Endometrial microvascular endothelial cells (primary cell): ENCODE measurements around the gene SLC5A2. TPM values are rescaled to one million over a fixed set of nuclear protein-coding genes. Genes with fewer than 3 reads are reported as not detected.
"Not testable (repeated sequence)": the region's sequence is repeated elsewhere in the genome, so short reads cannot be mapped to it uniquely, and the experiment has no call there.

Source experiments
- in situ Hi-C: cut with HindIII; loops from 2 replicates; pipeline ENCODE4 v1.10.0; 2017; ENCODE audit warnings: low sequenced_read_pairs, low pct_unique_long_range_greater_than_20kb; ENCODE audit errors: inconsistent ontology term
- total RNA-seq: library from RNA; depleted of rRNA; stranded (reverse); fragments of >200 nt; gene quantifications from one replicate; pipeline ENCODE4 v1.2.3, GENCODE V29; 2015; ENCODE audit errors: inconsistent ontology term

Gene SLC5A2
- total RNA-seq: not detected

GRCh38 chr16:31483081-31483480 is at the start of gene SLC5A2:
Gene SLC5A2 (plus strand): TSS chr16:31483123. CDS start chr16:31483137, 14 bp downstream.
- in situ Hi-C loops: no loop called here

DNA sequence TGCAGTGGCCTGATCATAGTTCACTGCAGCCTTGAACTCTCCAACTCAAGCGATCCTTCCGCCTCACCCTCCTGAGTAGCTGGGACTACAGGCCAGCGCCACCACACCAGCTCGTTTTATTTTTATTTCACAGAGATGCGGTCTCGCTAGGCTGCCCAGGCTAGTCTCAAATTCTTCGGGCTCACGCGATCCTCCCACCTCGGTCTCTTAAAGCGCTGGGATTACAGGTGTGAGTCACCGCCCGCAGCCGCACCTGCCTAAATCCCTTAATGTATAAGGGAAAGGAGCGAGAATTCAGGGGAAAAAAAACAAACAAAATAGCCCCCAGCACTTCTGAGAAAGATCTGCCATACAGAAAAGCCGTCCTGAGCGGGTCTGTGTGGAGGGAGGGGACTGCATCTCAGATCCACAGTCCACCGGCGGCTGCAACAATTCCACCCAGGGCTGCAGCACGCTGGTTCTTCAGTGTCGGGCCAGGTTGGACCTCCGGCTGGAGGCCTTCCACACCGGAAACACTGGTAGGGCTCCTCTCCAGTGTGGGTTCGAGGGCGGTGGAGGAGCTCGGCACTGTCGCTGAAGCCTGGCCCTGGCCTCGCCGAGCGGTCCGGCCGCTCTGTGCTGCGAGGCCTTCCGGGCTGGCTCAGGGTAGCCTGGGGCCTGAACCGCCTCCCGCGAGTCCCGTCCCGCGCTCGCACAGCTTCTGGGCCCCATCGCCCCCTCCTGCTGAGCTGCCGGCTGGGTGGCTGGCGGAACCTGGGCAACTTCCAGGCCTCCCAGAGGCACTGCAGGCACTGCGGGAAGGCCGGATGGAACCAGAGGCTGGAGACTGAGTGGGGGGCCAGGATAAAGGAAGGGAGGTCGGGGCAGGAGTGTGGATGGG is 47.3 kb upstream of the SLC5A2 start:
- in situ Hi-C loops: no loop called here

DNA sequence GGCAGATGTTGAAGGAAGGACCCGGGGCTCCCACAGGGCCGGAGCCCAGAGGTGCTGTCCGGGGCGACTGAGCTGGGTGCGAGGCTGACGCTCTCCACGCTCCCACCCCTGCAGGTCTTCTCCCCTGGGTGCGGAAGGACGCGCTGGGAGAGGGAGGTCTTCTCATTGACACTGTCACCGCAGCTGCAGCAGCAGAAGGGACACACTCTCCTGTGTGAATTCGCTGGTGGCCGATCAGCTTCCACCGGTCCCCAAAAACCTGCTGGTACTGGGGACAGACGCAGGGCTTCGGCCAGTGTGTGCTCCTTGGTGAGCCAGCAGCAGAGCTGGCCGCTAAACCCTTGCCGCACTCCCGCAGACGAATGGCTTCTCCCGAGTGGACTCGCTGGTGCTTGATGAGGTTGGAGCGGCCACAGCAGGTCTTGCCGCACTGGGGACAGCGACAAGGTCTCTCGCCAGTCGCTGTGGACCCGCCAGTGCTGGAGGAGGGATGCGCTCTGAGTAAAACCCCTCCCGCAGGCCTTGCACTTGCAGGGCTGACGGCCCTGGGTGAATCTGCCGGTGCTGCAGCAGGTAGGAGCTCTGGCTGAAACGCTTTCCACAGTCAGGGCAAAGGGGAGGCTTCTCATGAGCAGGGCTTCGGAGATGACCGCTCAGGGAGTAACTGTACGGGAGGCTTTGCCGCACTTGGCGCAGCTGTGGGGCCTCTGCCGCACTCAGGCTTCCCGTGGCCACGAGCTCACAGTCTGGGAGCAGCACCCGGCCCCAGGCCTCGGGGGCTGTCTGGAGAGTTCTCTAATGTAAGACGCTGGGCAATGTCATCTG is 46.5 kb upstream of the SLC5A2 start:
- in situ Hi-C loops: no loop called here

GRCh38 chr16:31438414-31438813 is 44.5 kb upstream of the SLC5A2 start:
- in situ Hi-C loops: no loop called here

DNA sequence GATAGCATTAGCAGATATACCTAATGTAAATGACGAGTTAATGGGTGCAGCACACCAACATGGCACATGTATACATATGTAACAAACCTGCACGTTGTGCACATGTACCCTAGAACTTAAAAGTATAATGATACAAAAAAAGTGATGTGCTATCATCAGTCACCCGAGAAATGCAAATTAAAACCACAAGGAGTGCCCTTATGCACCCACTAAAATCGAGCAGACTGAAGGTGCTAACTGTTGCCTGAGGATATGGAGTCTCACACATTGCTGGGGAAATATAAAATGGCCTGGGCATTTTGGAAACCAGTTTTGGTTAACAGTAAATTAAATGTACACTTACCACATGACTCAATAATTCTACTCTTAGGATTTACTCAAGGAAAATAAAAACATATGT is 43.9 kb upstream of the SLC5A2 start:
- in situ Hi-C loops: not testable (repeated sequence)

GRCh38 chr16:31439519-31439918 is 43.4 kb upstream of the SLC5A2 start:
- in situ Hi-C loops: no loop called here

DNA sequence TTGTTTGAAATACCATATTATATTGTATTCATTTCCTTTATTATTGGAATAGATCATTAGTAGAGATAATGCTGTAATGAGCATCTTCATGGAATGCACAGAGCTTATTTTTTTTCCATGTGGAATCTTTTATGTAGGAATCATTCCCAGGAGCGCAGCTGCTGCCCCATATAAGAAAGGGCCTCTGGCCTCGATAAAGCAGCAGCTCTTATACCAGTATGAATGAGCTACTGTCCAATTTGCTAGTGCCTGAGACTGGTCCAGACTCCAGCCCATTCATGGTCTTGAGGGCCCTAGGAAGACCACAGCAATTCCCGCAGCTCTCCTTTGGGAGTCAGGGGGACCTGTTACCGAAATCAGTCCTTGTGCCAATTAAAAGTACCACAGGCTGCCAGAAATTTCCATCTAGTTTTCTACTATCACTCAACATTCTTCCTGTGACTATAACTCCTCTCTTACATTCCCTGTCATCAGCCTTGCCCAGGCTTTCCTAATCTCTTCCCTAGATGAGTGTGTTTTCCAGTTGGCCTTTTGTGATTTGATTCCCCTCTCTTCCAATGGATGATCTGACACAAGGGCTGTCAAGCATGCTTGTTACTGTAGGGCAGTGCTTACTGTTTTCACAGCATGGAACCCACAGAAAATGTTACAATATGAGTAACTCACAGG is 42.3 kb upstream of the SLC5A2 start:
- in situ Hi-C loops: no loop called here

GRCh38 chr16:31441956-31442355 is 41.0 kb upstream of the SLC5A2 start:
- in situ Hi-C loops: no loop called here

DNA sequence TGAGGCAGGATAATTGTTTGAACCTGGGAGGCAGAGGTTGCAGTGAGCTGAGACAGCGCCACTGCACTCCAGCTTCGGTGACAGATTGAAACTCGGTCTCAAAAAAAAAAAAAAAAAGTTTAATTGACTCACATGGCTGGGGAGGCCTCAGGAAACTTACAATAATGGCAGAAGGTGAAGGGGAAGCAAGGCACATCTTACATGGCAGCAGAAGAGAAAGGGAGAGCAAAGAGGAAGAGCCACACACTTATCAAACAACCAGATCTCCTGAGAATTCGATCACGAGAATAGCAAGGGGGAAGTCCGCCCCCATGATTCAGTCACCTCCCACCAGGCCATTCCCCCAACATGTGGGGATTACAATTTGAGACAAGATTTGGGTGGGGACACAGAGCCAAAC is 37.0 kb upstream of the SLC5A2 start:
- in situ Hi-C loops: not testable (repeated sequence)

DNA sequence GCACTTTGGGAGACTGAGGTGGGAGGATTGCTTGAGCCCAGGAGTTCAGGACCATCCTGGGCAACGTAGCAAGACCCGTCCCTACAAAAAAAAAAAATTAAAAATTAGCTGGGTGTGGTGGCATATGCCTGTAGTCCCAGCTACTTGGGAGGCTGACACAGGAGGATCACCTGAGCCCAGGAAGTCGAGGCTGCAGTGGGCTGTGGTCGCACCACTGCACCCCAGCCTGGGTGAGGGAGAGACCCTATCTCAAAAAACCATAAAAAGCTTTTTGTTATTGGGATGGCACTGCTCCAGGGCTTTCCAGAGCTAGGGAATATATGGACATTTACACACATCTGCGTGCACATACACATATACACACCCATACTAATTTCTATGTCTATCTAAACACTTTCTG is 31.7 kb upstream of the SLC5A2 start:
- in situ Hi-C loops: no loop called here

DNA sequence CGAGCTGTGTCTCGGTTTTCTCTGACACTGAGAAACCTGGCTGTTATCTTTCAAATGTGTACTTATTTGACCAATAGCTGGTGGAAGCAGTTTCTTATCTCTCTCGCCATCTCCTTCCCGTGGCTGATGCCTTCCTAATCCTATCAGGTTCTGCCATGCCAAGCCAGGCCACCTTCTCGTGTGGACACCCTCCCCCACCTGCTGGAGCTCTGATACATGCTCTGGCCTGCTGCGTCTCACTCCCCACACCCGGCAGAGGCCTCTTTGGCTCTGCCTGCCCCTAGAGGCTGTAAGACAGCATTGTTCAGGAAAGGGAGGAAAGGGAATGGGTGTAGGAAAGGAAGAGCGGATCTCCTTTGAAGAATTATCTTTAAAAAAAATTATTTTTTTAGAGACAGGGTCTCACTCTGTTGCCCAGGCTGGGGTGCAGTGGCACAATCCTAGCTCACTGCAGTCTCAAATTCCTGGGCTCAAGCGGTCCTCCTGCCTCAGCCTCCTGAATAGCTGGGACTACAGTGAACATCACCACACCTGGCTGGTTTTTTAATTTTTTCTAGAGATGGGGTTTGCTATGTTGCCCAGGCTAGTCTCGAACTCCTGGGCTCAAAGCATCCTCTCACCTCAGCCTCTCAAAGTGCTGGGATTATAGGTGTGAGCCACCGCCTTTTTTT is 31.1 kb upstream of the SLC5A2 start:
- in situ Hi-C loops: no loop called here

GRCh38 chr16:31452631-31453106 is 30.3 kb upstream of the SLC5A2 start:
- in situ Hi-C loops: no loop called here

DNA sequence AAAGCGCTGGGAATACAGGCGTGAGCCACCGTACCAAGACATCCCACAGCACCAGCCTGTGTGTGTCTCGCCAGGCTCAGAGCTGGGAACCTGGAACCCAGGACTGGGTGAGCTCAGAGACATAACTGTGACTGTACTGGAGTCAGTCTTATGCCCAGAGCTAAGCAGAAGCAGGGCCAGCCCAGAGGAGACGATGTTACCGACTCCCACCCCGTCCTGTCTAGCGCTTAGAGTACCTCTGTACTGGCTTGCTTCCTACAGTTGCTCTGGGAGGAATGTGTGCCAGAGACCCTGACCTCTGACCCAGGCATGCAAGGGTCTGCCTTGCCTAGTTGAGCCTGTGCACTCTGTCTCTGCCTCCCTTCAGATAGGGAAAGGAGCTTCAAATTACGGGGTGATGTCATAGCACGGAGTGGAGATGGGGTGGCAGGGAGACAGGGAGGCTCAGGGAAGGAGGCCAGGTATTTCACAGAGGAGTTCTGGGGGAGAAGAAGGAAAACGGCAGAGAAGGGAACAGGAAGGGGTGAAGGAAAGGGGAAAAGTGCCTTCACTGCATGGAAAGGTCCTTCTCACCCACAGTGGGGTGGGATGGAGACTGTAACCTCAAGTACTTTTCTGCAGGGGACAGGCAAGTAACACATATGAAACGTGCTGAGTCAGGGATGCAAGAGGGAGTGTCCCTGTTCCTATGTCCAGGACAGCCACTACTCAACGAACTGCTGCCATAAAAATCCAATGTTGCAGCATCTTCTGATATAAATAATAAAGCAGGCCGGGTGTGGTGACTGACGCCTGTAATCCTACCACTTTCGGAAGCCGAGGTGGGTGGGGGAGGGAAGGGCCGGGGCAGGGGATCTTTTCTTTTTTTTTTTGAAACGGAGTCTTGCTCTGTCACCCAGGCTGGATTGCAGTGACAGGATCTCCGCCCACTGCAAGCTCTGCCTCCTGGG is 29.4 kb upstream of the SLC5A2 start:
- in situ Hi-C loops: no loop called here

- in situ Hi-C loops: no loop called here
Observed at GRCh38 chr16:31455601-31456314, 27.2 kb upstream of the SLC5A2 start.

DNA sequence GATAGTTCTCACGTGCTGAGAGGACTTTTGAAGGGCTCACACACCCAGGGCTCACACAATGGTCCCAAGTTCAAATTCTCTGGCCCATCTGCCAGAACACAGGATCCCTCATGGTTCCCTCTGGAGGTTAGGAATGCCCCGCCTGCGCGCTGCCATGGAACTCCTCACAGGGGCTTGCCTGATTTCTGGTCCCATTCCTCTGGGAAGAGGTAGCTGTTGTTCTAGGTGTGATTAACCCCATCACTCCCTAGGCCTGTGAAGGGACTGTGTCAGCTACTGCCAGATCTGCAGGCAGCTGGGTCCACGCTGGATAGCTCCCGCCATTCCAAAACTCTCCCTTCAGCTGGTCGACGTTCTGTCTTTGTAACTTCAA is 25.9 kb upstream of the SLC5A2 start:
- in situ Hi-C loops: no loop called here

- in situ Hi-C loops: no loop called here
Observed at GRCh38 chr16:31458073-31458843, 24.7 kb upstream of the SLC5A2 start.
